GM12865 (cell line): ENCODE measurements around the gene LARP4B.

Experiments used
- DNase-seq: peaks from one replicate; pipeline ENCODE4 v3.0.0; 2010; ENCODE audit warnings: low read depth
- H3K4me3 ChIP-seq: 2 replicates; pipeline ENCODE4 v1.5.1; 2011; ENCODE audit warnings: mild to moderate bottlenecking, low read depth, low read length, control low read depth
- CTCF ChIP-seq: IDR thresholded peaks from 2 replicates; pipeline ENCODE4 v1.5.1; 2011; ENCODE audit warnings: low read length, control low read depth, low read depth, inconsistent platforms; ENCODE audit not compliant: insufficient read depth; ENCODE audit errors: missing control alignments

The LARP4B gene

DNA sequence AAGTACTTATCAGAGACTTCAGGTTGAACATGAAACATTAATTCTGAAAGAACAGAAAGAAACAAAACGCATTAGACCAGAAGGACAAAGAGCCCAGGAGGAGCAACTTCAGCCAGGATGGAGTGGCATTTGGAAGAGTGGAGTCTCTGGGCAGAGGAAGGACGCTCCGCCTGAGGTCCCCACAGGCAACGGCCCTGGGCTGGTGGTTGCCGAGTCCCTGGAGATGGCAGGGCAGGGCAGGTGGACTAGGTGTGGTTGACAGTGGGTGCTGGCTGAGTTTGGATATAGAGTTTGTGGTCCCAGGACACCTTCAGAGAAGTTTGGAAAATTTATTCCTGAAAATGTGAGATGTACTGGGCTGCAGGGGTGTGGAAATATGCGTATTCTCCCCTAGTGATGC is 27.4 kb upstream of the LARP4B start:
- DNase-seq, result no peak
- no peak overlapping the region for H3K4me3 ChIP-seq
- no peak for TF ChIP-seq CTCF

- no peak for TF ChIP-seq CTCF
- no peak overlapping the region for H3K4me3 ChIP-seq
- no peak for DNase-seq
These were observed 26.6 kb upstream of the LARP4B start for GRCh38 chr10:958106-958505.

- DNase-seq, result no peak
- no peak for TF ChIP-seq CTCF
- H3K4me3 ChIP-seq, result no peak overlapping the region
These were observed 24.3 kb upstream of the LARP4B start for GRCh38 chr10:955820-956217.

DNA sequence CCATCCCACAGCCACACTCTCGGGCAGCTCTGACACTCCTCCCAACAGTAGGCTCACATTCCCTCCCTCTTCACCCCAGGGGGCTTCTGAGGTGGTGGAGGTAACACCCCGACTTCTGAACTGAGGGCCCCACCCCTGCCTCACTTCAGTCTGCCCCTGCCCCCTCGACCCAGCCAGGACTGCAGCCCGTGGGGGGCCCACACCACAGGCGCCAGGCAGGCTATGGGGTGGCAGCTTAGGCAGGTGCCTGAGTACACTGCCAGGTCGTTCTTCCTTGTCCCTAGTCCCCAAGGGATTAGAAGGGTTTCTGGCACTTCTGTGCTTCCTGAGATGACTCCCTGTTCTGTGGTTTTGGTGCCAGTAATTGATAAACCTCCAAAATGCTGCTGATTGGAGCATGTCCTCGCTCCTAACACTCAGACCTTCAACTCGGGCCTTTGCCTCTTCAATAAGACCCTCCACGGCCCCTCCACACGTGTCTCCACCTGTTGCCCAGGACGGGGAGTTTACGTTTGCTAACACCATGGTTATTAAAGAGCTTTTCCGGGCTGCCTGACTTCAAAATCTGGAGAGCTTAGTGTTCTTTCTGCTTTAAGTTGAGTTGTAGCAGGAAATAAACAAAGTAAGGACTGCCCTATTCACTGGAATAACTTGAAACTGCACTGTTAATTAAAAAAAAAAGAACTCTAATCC is 23.8 kb upstream of the LARP4B start:
- DNase-seq, result no peak
- no peak overlapping the region for H3K4me3 ChIP-seq
- TF ChIP-seq CTCF, result no peak

- DNase-seq, result no peak
- TF ChIP-seq CTCF, result no peak
- no peak overlapping the region for H3K4me3 ChIP-seq
These were observed 22.9 kb upstream of the LARP4B start for GRCh38 chr10:954396-954795.

DNA sequence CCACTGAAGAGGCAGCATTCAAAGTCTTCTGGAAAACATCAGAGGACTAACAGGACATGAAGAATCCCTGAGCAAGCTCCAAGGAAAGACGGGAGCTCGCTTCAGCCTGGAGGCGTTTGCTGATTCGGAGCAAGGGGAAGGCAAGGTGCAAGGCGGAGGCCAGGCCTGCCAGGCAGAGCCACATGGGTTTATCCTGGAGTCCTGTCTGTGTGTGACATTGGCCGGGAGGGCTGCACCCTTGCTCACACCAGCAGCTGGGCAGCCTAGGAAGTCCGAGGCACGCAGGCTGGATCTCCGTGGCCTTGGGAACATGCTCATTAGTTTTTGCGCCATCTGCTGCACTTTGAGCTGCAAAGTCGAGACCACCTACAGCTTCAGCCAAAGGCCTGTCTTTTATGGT is 22.3 kb upstream of the LARP4B start:
- TF ChIP-seq CTCF, result no peak
- H3K4me3 ChIP-seq, result no peak overlapping the region
- no peak for DNase-seq

- TF ChIP-seq CTCF, result no peak
- DNase-seq, result no peak
- no peak overlapping the region for H3K4me3 ChIP-seq
These were observed 17.9 kb upstream of the LARP4B start for GRCh38 chr10:949446-949845.
